A549 (cell line): Measurements from ENCODE around the gene TNP2. TPM values are rescaled to one million over a fixed set of nuclear protein-coding genes. Genes with fewer than 3 reads are reported as not detected.

Experiments used
- ATAC-seq, 2 experiments: fragments of 200-7000 bp in 1 of 2; fragments of >200 bp in 1 of 2; cut with Nextera tagmentation in 1 of 2; cut with Tn5 transposase in 1 of 2; 3 replicates each; pipeline versions ENCODE4 v1.8.0 to v1.9.1; 2018 to 2020; ENCODE audit warnings: mild to moderate bottlenecking in 1 of 2, moderate library complexity in 1 of 2
- CTCF ChIA-PET: fragments of 300-600 bp; sonication (Branson Sonifier 250); formaldehyde crosslinking; extraction: SDS; loops from one replicate; lab custom pipeline; 2021; ENCODE audit warnings: antibody characterized with exemption, inconsistent platforms; lab: Yijun Ruan, JAX
- POLR2A ChIA-PET: fragments of 350-600 bp; formaldehyde crosslinking; extraction: SDS; loops from one replicate; lab custom pipeline; 2021; ENCODE audit warnings: antibody characterized with exemption, inconsistent platforms; lab: Yijun Ruan, JAX
- DNase-seq, 2 experiments: peaks; one replicate each; pipeline versions ENCODE4 v3.0.0 to v3.0.0-alpha.2; 2011 to 2016; ENCODE audit warnings: low read depth in 1 of 2, low spot score in 1 of 2
- FAIRE-seq: peaks from 2 replicates; lab custom pipeline; 2011; peaks lifted over from hg19 to GRCh38; lab: Jason Lieb, UNC
- H3K27ac ChIP-seq, 2 experiments: fragments of >200 bp; sonication (Bioruptor Twin); formaldehyde crosslinking; 3 replicates each; pipeline ENCODE4 v1.5.1; 2016 to 2017
- H3K4me1 ChIP-seq: fragments of >200 bp; sonication (Bioruptor Twin); formaldehyde crosslinking; 3 replicates; pipeline ENCODE4 v1.6.1; 2016
- H3K4me2 ChIP-seq: fragments of >200 bp; sonication (Bioruptor Twin); formaldehyde crosslinking; 3 replicates; pipeline ENCODE4 v1.6.1; 2016
- H3K4me3 ChIP-seq: fragments of >200 bp; sonication (Bioruptor Twin); formaldehyde crosslinking; 3 replicates; pipeline ENCODE4 v1.5.1; 2016
- H3K9me3 ChIP-seq: fragments of >200 bp; sonication (Bioruptor Twin); formaldehyde crosslinking; 3 replicates; pipeline ENCODE4 v1.6.1; 2016
- BCL3 ChIP-seq: fragments of >200 bp; sonication (Bioruptor Twin); formaldehyde crosslinking; IDR thresholded peaks from 3 replicates; pipeline ENCODE4 v1.6.1; 2016
- CBX2 ChIP-seq: fragments of 200-600 bp; sonication (generic); IDR thresholded peaks from 2 replicates; pipeline ENCODE4 v1.6.1; 2016; ENCODE audit warnings: low read depth, mild to moderate bottlenecking, borderline replicate concordance
- CBX8 ChIP-seq: fragments of 200-600 bp; sonication (generic); IDR thresholded peaks from 2 replicates; pipeline ENCODE4 v1.6.1; 2016
- CEBPB ChIP-seq, 2 experiments: fragments of >200 bp in 1 of 2; sonication (Bioruptor Twin) in 1 of 2; formaldehyde crosslinking in 1 of 2; IDR thresholded peaks; 2 replicates each; pipeline ENCODE4 v1.6.1; 2012 to 2016
- E2F6 ChIP-seq: IDR thresholded peaks from 2 replicates; pipeline ENCODE4 v1.6.1; 2012; ENCODE audit warnings: low read depth, borderline replicate concordance
- EHF ChIP-seq: fragments of 250-450 bp; sonication (Bioruptor Pico); IDR thresholded peaks from 2 replicates; pipeline ENCODE4 v1.5.0; 2020; ENCODE audit warnings: mild to moderate bottlenecking
- EHMT2 ChIP-seq: fragments of 200-600 bp; sonication (generic); IDR thresholded peaks from 2 replicates; pipeline ENCODE4 v1.6.1; 2016; ENCODE audit warnings: antibody characterized with exemption, low read depth, mild to moderate bottlenecking, moderate library complexity
- EP300 ChIP-seq, 2 experiments: fragments of >200 bp; sonication (Bioruptor Twin); formaldehyde crosslinking; IDR thresholded peaks; 2 replicates in 1 of 2; 3 replicates in 1 of 2; pipeline ENCODE4 v1.6.1; 2016 to 2017
- FOSL2 ChIP-seq, 2 experiments: fragments of 450-650 bp in 1 of 2; fragments of >200 bp in 1 of 2; sonication (Bioruptor Twin) in 1 of 2; formaldehyde crosslinking; IDR thresholded peaks; 2 replicates each; pipeline versions ENCODE4 v1.5.0 to v1.6.1; 2016 to 2020; ENCODE audit warnings: mild to moderate bottlenecking in 1 of 2, moderate library complexity in 1 of 2
- FOXS1 ChIP-seq: fragments of 250-450 bp; sonication (Bioruptor Pico); IDR thresholded peaks from 2 replicates; pipeline ENCODE4 v1.5.0; 2020; ENCODE audit warnings: mild to moderate bottlenecking, moderate library complexity
- GATA3 ChIP-seq: IDR thresholded peaks from 2 replicates; pipeline ENCODE4 v1.6.1; 2012; ENCODE audit warnings: borderline replicate concordance
- HDAC2 ChIP-seq: fragments of 200-600 bp; sonication (generic); IDR thresholded peaks from 2 replicates; pipeline ENCODE4 v1.6.1; 2016
- JUNB ChIP-seq: fragments of >200 bp; sonication (Bioruptor Twin); formaldehyde crosslinking; IDR thresholded peaks from 2 replicates; pipeline ENCODE4 v1.6.1; 2016
- KDM1A ChIP-seq: fragments of 200-600 bp; sonication (generic); IDR thresholded peaks from 2 replicates; pipeline ENCODE4 v1.6.1; 2016; ENCODE audit warnings: low read depth, mild to moderate bottlenecking
- MAFK ChIP-seq: fragments of 450-650 bp; IDR thresholded peaks from 2 replicates; pipeline ENCODE4 v1.6.1; 2014; ENCODE audit not compliant: partially characterized antibody
- MAX ChIP-seq: IDR thresholded peaks from 2 replicates; pipeline ENCODE4 v1.6.1; 2012
- NR3C1 ChIP-seq: fragments of >200 bp; sonication (Bioruptor Twin); formaldehyde crosslinking; IDR thresholded peaks from 3 replicates; pipeline ENCODE4 v1.6.1; 2017
- PBX3 ChIP-seq: IDR thresholded peaks from 2 replicates; pipeline ENCODE4 v1.6.1; 2012
- POLR2A ChIP-seq: IDR thresholded peaks from 2 replicates; pipeline ENCODE4 v1.6.1; 2012; ENCODE audit warnings: mild to moderate bottlenecking, low read length
- POLR2AphosphoS2 ChIP-seq: conservative IDR thresholded peaks from 2 replicates; pipeline ENCODE4 v1.6.1; 2012; ENCODE audit warnings: low read length, improper control_type of control experiment, inconsistent platforms
- RARB ChIP-seq: fragments of 250-450 bp; sonication (Bioruptor Pico); IDR thresholded peaks from 2 replicates; pipeline ENCODE4 v1.8.0; 2021; ENCODE audit warnings: mild to moderate bottlenecking, moderate library complexity
- RCOR1 ChIP-seq: fragments of 150-350 bp; IDR thresholded peaks from 2 replicates; pipeline ENCODE4 v1.6.1; 2014; ENCODE audit warnings: antibody characterized with exemption, low read length, low read depth
- ZC3H11A ChIP-seq: fragments of 450-650 bp; IDR thresholded peaks from 2 replicates; pipeline ENCODE4 v1.6.1; 2014; ENCODE audit warnings: antibody characterized with exemption, mild to moderate bottlenecking
- WGBS: methylation state at CpG from one replicate; pipeline ENCODE4 v1.1.6; 2017; ENCODE audit errors: missing lambda C conversion rate; 5-methylcytosine and 5-hydroxymethylcytosine counted together
- polyA plus RNA-seq, 4 experiments: library from polyadenylated mRNA; depleted of rRNA in 3 of 4; stranded (reverse); fragments of >200 nt; fragmentation: RNase III in 1 of 4; extraction: RNeasy Plus Mini Kit Qiagen cat#74134 plus additional on column Dnase treatment in 1 of 4; gene quantifications; 2 replicates in 3 of 4; 3 replicates in 1 of 4; pipeline ENCODE4 v1.2.3, GENCODE V29; 2011 to 2017

Gene TNP2
- polyA plus RNA-seq, 2 of the 4 experiments (the other 2 are of a cell fraction) = not detected

GRCh38 chr16:11277607-11278337 lies 8.6 kb upstream of the TNP2 start:
- WGBS = 74% methylated on average over 12 of the region's 12 CpGs
- Histone ChIP-seq H3K4me3 (no peak overlapping the region), H3K4me2 (no peak overlapping the region), H3K9me3 (no peaks in the 10 kb centered on the region), H3K27ac (no peak overlapping the region), H3K4me1 (no peaks in the 10 kb centered on the region)
- ChIA-PET POLR2A (no interaction called here), CTCF (no interaction called here)
- ATAC-seq (no peak), DNase-seq (no peak), FAIRE-seq (no peak)
- TF ChIP-seq CEBPB (IDR thresholded peaks at IDR 0.05) (no peak), EP300 (IDR thresholded peaks at IDR 0.05) (no peak), NR3C1 (no peak)

- TF ChIP-seq PBX3 = no peak
- TF ChIP-seq HDAC2 = no peak
- no peak for TF ChIP-seq NR3C1
- no peak for TF ChIP-seq FOSL2 (IDR thresholded peaks at IDR 0.05)
- no peak for TF ChIP-seq FOSL2 (CRISPR knock-in tag; IDR thresholded peaks at IDR 0.05)
- no peak for TF ChIP-seq ZC3H11A
- no peak for TF ChIP-seq JUNB
- TF ChIP-seq MAX = no peak
- no peak for TF ChIP-seq CBX8
- TF ChIP-seq GATA3 = no peak
- no peak for TF ChIP-seq RARB (CRISPR knock-in tag)
- TF ChIP-seq EHF (CRISPR knock-in tag) = no peak
- no peak for TF ChIP-seq E2F6
- TF ChIP-seq MAFK = no peak
- TF ChIP-seq KDM1A = no peak
- ChIA-PET POLR2A (no interaction called here), CTCF (interaction anchor here (0.7 to 1.7 kb wide), 4 partner anchors 19 to 313 kb away, joined by 3 to 4 read pairs (median 4); no protein-coding TSS in a partner anchor)
- Histone ChIP-seq H3K9me3 (no peaks in the 10 kb centered on the region), H3K27ac (no peak overlapping the region), H3K4me2 (no peak overlapping the region), H3K4me3 (no peak overlapping the region), H3K4me1 (no peaks in the 10 kb centered on the region)
- ATAC-seq (no peak), DNase-seq (no peak), FAIRE-seq (no peak)
- 59% methylated on average over 11 of the region's 11 CpGs for WGBS
These were observed 7.9 kb upstream of the TNP2 start for GRCh38 chr16:11276896-11277593.

- ChIA-PET CTCF (interaction anchor here (0.7 to 4.3 kb wide), 7 partner anchors 18 to 313 kb away, joined by 3 to 20 read pairs (median 3); partner anchors contain the start of gene SOCS1), POLR2A (interaction anchor here (0.6 kb wide), 1 partner anchor 724 kb away, joined by 3 read pairs; no protein-coding TSS in a partner anchor)
- Histone ChIP-seq H3K4me1 (no peaks in the 10 kb centered on the region), H3K9me3 (no peaks in the 10 kb centered on the region), H3K4me3 (no peak within 1 kb of the TSS), H3K27ac (no peak within 1 kb of the TSS), H3K4me2 (no peak within 1 kb of the TSS)
- DNase-seq (no peak), FAIRE-seq (no peak), ATAC-seq (no peak)
- WGBS = 68% methylated on average over 22 of the region's 26 CpGs
- TF ChIP-seq BCL3 (no peak), CBX2 (no peak), E2F6 (no peak), RCOR1 (no peak), POLR2A (no peak), POLR2AphosphoS2 (no peak), FOXS1 (no peak), FOSL2 (IDR thresholded peaks at IDR 0.05) (no peak), FOSL2 (CRISPR knock-in tag; IDR thresholded peaks at IDR 0.05) (no peak), EHMT2 (no peak), NR3C1 (no peak)
These were observed 7.2 kb upstream of the TNP2 start, which contains the start of gene PRM2 for GRCh38 chr16:11276143-11276895. Gene PRM2 (minus strand): TSS chr16:11276480. CDS start chr16:11276370, 110 bp downstream.
